Central memory CD8-positive, alpha-beta T cell (primary cell): ENCODE data around the gene AGFG2.

Experiments used
- ATAC-seq: fragments of 150-1000 bp; cut with Tn5 transposase; replicated peaks from 2 replicates; pipeline ENCODE4 v1.10.0; 2022; ENCODE audit warnings: mild to moderate bottlenecking, moderate FRiP score, moderate number of reproducible peaks; ENCODE audit not compliant: poor library complexity, severe bottlenecking; ENCODE audit errors: extremely low read depth
- DNase-seq, 2 donors: peaks; one replicate each; pipeline ENCODE4 v3.0.0; 2021; ENCODE audit warnings: low spot score in 2 of 2
- H3K27ac Mint-ChIP-seq: one replicate; pipeline ENCODE4 v1.8.0; 2022; ENCODE audit warnings: low read depth, mild to moderate bottlenecking, moderate library complexity, mixed read lengths
- H3K27me3 Mint-ChIP-seq: one replicate; pipeline ENCODE4 v1.8.0; 2022; ENCODE audit warnings: mixed read lengths
- H3K36me3 Mint-ChIP-seq: one replicate; pipeline ENCODE4 v1.8.0; 2022; ENCODE audit warnings: mild to moderate bottlenecking, moderate library complexity, mixed read lengths; ENCODE audit not compliant: insufficient read depth
- H3K4me1 Mint-ChIP-seq: one replicate; pipeline ENCODE4 v1.8.0; 2022; ENCODE audit warnings: mixed read lengths
- H3K4me3 Mint-ChIP-seq: one replicate; pipeline ENCODE4 v1.8.0; 2022; ENCODE audit warnings: mild to moderate bottlenecking, moderate library complexity, mixed read lengths
- H3K9me3 Mint-ChIP-seq: one replicate; pipeline ENCODE4 v1.8.0; 2022; ENCODE audit warnings: mixed read lengths

AGFG2 gene

DNA sequence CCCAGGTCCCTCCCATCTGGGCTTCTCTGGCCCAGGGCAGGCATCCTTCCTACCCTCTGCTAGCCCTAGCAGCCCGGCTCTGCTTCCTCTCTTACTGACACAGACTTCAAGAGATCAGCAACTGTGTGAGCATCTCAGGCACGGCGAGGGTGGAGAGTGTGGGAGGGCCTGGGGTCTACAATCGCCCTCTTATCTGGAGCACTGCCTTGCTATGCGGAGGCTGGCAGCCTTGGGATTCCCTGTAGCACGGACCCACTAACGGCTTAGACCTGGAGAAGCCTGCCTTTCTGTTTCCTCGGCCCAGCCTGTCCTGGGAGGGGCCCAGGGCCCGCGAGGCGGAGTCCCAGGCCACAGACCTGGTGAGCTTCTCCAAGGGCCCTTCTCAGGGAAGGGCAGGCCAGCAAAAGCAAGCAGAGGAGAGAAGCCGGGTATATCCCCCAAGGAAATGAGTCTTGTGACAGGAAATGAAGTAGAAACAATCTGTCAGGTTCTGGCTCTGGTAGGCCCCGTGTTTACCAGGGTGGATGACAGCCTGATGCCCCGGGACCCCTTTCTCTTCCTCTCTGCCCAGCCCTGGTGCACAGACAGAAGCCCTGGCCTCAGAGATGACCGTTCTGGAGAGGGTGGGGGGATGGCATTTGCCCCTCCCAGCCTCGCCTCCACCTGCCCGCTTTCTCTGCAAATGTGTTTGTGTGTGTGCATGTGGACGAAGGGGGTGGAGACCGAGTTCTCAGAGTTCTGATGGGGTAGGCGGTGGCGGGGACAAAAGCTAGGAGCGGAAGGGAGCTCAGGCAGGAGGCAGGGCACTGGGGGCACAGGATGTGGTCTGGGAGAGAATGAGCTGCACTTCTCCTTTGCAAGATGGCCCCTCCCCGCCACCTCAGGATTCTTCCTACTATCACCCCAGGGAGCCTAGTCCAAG, 44.4 kb downstream of the AGFG2 start:
- Mint-ChIP-seq H3K9me3 (no peaks in the 10 kb centered on the region), H3K36me3 (peaks cover 26% of the 10 kb centered on the region), H3K4me1 (peaks cover 31% of the 10 kb centered on the region), H3K27me3 (no peaks in the 10 kb centered on the region), H3K4me3 (peak overlapping the region; percentile 97), H3K27ac (peak overlapping the region; percentile 97)
- ATAC-seq (peak; percentile 4), DNase-seq (peak in 1 of 2 donors; percentile 53)

DNA sequence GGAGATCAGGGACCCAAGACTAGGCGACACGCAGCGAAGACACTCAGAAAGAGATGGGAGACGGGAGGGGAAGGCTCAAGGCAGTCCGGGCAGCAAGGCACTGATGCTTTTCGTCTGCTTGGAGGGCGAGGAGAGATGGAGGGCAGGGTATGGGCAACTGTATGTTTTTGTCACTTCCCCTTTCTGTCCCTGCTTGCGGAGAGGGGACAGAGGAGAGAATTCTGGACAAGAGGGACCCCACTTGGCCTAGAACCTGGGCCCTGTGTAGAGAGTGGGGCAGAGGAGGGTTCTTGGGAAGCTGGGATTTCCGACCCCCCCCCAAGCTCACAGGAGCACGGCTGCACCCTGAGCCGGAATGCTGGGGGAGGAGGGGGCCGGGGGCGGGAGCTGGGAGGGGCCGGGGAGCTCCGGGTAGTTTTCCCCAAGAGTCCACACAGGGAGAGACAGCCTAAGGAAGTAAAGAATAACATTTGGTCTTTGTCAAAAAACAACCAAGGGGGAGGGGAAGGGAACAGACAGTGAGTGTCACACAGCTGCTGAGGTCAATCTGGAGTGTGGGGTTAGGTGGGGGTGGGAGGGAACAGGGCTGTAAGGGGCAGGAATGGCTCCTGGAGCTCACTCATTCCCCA, 45.2 kb downstream of the AGFG2 start:
- Mint-ChIP-seq H3K36me3 (peaks cover 23% of the 10 kb centered on the region), H3K9me3 (no peaks in the 10 kb centered on the region), H3K4me3 (peak overlapping the region; percentile 97), H3K4me1 (peaks cover 31% of the 10 kb centered on the region), H3K27ac (peak overlapping the region; percentile 97), H3K27me3 (no peaks in the 10 kb centered on the region)
- no peak for DNase-seq
- no peak for ATAC-seq

DNA sequence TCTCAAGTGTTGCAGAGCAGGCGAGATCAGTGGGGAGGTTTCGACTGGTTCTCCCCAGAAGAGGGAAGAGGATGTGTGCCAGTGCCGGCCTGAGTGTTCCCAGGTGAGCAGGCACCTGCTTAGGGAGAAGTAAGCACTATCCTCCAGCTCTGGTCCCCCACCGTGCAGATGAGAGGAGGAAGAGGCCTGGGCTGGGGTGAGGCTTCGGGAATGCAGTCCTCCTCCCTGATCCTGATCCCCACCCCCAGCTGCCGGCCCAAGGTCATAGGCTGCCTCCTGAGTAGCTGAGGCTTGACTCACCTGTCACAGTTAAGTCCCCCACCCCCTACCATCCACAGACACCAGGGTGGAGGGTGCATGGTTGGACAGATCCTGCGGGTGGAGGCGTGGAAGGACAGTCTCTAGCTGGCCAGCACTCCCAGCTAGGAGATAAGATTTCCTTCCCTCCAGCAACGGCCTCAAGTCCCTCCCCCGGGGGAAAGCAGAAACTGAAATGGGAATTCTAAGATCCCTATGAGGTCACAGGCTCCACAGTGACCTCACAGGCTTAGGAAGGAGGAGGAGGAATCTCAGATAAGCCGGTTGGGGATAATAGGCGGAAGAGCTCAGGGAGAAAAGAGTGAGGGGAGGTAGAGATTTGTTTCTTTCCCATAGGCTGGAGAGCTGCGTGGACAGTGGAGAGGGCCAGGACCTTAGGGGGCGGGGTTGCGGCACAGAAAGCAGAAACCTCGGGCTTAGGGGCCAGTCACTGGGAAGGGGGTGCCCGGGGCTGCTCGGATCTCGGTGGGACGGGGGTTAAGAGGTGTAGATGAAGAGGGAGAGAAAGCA, 45.9 kb downstream of the AGFG2 start:
- ATAC-seq (no peak), DNase-seq (no peak)
- peaks cover 3% of the 10 kb centered on the region for H3K27me3 Mint-ChIP-seq
- H3K36me3 Mint-ChIP-seq, result peaks cover 18% of the 10 kb centered on the region
- peak overlapping the region; percentile 97 for H3K27ac Mint-ChIP-seq
- peaks cover 31% of the 10 kb centered on the region for H3K4me1 Mint-ChIP-seq
- peak overlapping the region; percentile 97 for H3K4me3 Mint-ChIP-seq
- H3K9me3 Mint-ChIP-seq, result no peaks in the 10 kb centered on the region

GRCh38 chr7:100585511-100586265, 46.7 kb downstream of the AGFG2 start, which contains the start of gene LRCH4:
Gene LRCH4 (minus strand): TSS chr7:100586129. CDS start chr7:100586100, 29 bp downstream.
- ATAC-seq, result peak; percentile 5
- H3K4me1 Mint-ChIP-seq, result peaks cover 31% of the 10 kb centered on the region
- peak within 1 kb of the TSS; percentile 97 for H3K27ac Mint-ChIP-seq
- peak within 1 kb of the TSS; percentile 97 for H3K4me3 Mint-ChIP-seq
- H3K36me3 Mint-ChIP-seq, result peaks cover 18% of the 10 kb centered on the region
- peaks cover 10% of the 10 kb centered on the region for H3K27me3 Mint-ChIP-seq
- no peaks in the 10 kb centered on the region for H3K9me3 Mint-ChIP-seq
- peak; percentile 31 to 54 for DNase-seq

DNA sequence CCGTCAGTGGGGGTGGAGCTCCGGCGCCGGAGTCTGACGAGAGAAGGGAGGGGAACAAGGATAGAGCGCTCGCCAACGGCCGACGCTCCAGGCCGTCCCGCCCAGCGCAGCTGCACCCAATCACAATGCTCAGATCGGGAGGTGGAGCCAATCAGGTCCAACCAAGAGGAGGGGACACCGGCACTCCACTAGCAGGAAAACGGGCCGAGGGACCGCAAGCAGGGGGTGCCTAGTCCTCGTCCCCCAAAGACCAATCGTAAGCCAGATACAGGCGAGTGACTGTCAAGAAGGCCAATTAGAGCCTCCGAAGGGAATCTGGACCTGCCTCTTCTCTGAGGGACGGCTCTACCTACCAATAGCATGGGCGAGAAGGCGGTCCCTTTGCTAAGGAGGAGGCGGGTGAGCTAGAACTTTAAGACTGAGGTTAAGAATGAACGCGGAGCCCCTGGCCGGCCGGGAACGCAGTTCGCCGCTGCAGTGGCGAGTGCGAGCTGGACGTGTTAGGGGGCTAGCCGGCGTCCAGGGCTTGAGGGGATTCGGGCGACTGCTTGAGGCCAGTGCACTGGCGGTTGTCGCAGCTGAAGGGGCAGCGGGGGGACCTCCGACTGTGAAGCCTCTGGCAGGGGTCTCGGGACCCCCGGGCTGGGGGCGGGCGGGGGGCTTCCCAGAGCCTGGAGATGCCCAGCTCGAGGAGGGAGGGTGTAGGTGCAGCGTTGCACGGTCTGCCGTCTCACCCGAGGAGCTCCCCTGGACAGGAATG, 47.4 kb downstream of the AGFG2 start, which contains the start of gene FBXO24:
Gene FBXO24 (plus strand): TSS at position 63 of the 760 bp plus-strand sequence. CDS start 298 bp downstream, at position 361.
- H3K36me3 Mint-ChIP-seq, result peaks cover 18% of the 10 kb centered on the region
- peak; percentile 96 to 99 for DNase-seq
- peak within 1 kb of the TSS; percentile 97 for H3K27ac Mint-ChIP-seq

DNA sequence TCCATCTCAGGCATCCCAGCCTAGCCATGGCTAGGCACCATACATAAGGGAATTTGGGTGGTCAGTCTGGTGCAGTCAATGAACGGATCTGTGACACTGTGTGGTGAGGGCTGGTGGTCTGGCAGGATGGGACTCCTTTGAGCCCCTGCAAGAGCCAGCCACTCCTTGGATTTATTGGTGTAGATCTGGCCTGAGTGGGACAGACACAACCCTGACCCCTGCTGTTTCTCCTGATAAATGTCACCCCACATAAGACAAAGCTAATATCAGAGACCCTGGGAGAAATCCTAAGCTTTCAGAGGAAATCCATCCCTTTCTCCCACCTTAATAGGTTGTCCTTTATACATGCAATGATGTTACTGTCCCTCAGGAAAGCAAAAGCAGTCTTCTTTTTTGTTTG, 49.4 kb downstream of the AGFG2 start:
- Mint-ChIP-seq H3K4me3 (peak overlapping the region; percentile 45), H3K36me3 (peaks cover 13% of the 10 kb centered on the region), H3K4me1 (peaks cover 27% of the 10 kb centered on the region), H3K27ac (no peak overlapping the region), H3K27me3 (peaks cover 21% of the 10 kb centered on the region), H3K9me3 (no peaks in the 10 kb centered on the region)
- DNase-seq (no peak), ATAC-seq (no peak)

More for the DNA sequence above, 47.4 kb downstream of the AGFG2 start, which contains the start of gene FBXO24:
- Mint-ChIP-seq H3K4me1 (peaks cover 31% of the 10 kb centered on the region), H3K9me3 (no peaks in the 10 kb centered on the region), H3K4me3 (peak within 1 kb of the TSS; percentile 97), H3K27me3 (peaks cover 13% of the 10 kb centered on the region)
- peak; percentile 84 for ATAC-seq

GRCh38 chr7:100589341-100589947, 50.4 kb downstream of the AGFG2 start:
- DNase-seq (no peak), ATAC-seq (no peak)
- Mint-ChIP-seq H3K9me3 (no peaks in the 10 kb centered on the region), H3K36me3 (peaks cover 10% of the 10 kb centered on the region), H3K4me1 (peaks cover 17% of the 10 kb centered on the region), H3K4me3 (no peak overlapping the region), H3K27ac (no peak overlapping the region), H3K27me3 (peaks cover 21% of the 10 kb centered on the region)

GRCh38 chr7:100590077-100590737, 51.2 kb downstream of the AGFG2 start:
- Mint-ChIP-seq H3K27ac (no peak overlapping the region), H3K4me3 (no peak overlapping the region), H3K4me1 (peaks cover 9% of the 10 kb centered on the region)

DNA sequence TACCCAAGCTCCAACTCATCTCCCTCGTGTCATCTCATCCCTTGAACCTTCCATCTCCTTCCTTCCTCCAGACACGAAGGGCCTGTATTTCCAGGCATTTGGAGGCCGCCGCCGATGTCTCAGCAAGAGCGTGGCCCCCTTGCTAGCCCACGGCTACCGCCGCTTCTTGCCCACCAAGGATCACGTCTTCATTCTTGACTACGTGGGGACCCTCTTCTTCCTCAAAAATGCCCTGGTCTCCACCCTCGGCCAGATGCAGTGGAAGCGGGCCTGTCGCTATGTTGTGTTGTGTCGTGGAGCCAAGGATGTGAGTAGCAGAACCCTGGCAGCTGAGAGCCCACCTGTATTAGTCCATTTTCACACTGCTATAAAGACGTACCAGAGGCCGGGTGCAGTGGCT, 52.6 kb downstream of the AGFG2 start:
- Mint-ChIP-seq H3K27ac (no peak overlapping the region), H3K9me3 (no peaks in the 10 kb centered on the region), H3K4me3 (no peak overlapping the region), H3K4me1 (peaks cover 2% of the 10 kb centered on the region), H3K36me3 (no peaks in the 10 kb centered on the region), H3K27me3 (peaks cover 21% of the 10 kb centered on the region)
- DNase-seq, result no peak
- ATAC-seq, result no peak

More at GRCh38 chr7:100590077-100590737, 51.2 kb downstream of the AGFG2 start:
- Mint-ChIP-seq H3K27me3 (peaks cover 21% of the 10 kb centered on the region), H3K36me3 (peaks cover 9% of the 10 kb centered on the region), H3K9me3 (no peaks in the 10 kb centered on the region)
- ATAC-seq (no peak), DNase-seq (no peak)

- Mint-ChIP-seq H3K4me3 (no peak overlapping the region), H3K4me1 (no peaks in the 10 kb centered on the region), H3K27ac (no peak overlapping the region), H3K27me3 (peaks cover 16% of the 10 kb centered on the region), H3K9me3 (no peaks in the 10 kb centered on the region), H3K36me3 (no peaks in the 10 kb centered on the region)
- no peak for DNase-seq
- no peak for ATAC-seq
Measured at GRCh38 chr7:100595188-100595587, 56.2 kb downstream of the AGFG2 start.
